Lower lobe of right lung (tissue), 2 donors: ENCODE measurements around the gene ASTL. TPM values are rescaled to one million over a fixed set of nuclear protein-coding genes. Genes with fewer than 3 reads are reported as not detected.
A peak's percentile ranks its signal among the peaks of the same experiment; 100 is the strongest.

Experiments
- ATAC-seq, 2 donors: fragments of 200-7000 bp; cut with Tn5 transposase; one replicate each; pipeline ENCODE4 v1.9.1; 2020 to 2022; ENCODE audit warnings: mild to moderate bottlenecking in 2 of 2, moderate library complexity in 2 of 2
- DNase-seq: peaks from one replicate; pipeline ENCODE4 v3.0.0-alpha.2; 2020
- H3K27ac ChIP-seq: fragments of 200-600 bp; one replicate; pipeline ENCODE4 v1.8.0; 2022
- H3K27me3 ChIP-seq: fragments of 200-600 bp; one replicate; pipeline ENCODE4 v1.8.0; 2022; ENCODE audit warnings: low read depth
- H3K36me3 ChIP-seq: fragments of 200-600 bp; one replicate; pipeline ENCODE4 v1.8.0; 2022; ENCODE audit warnings: mild to moderate bottlenecking
- H3K4me1 ChIP-seq: fragments of 200-600 bp; one replicate; pipeline ENCODE4 v1.8.0; 2022
- H3K4me3 ChIP-seq: fragments of 200-600 bp; one replicate; pipeline ENCODE4 v1.8.0; 2022; ENCODE audit warnings: mild to moderate bottlenecking
- H3K9me3 ChIP-seq: fragments of 200-600 bp; one replicate; pipeline ENCODE4 v1.8.0; 2022
- CTCF ChIP-seq: fragments of 200-600 bp; IDR thresholded peaks from one replicate; pipeline ENCODE4 v1.8.0; 2022; ENCODE audit warnings: antibody characterized with exemption, mild to moderate bottlenecking
- intact Hi-C: fragments of 100-400 bp; cut with DNase I; formaldehyde crosslinking; loops from one replicate; pipeline ENCODE4 v1.11.0; 2022
- total RNA-seq: library from RNA; stranded (reverse); fragmentation: NEBNext Ultra II Directional; extraction: Animal tissue kit (Norgen Biotek cat#: 25700); gene quantifications from one replicate; pipeline ENCODE4 v1.2.1, GENCODE V29; 2021
- donor health status: DM: no; HTN: yes; CAD: no; lungs with severe emphysema.

Gene ASTL
- total RNA-seq, 1 donor from 2014 or later = not detected

GRCh38 chr2:96092951-96093350, 45.4 kb downstream of the ASTL start:
- no peak for TF ChIP-seq CTCF
- Histone ChIP-seq H3K27ac (no peak overlapping the region), H3K9me3 (no peaks in the 10 kb centered on the region), H3K27me3 (peaks cover 6% of the 10 kb centered on the region), H3K4me3 (no peak overlapping the region), H3K4me1 (no peaks in the 10 kb centered on the region), H3K36me3 (no peaks in the 10 kb centered on the region)
- ATAC-seq (no peak), DNase-seq (peak; percentile 22)
- intact Hi-C loops = no loop called here

GRCh38 chr2:96092573-96092877, 45.8 kb downstream of the ASTL start:
- no peaks in the 10 kb centered on the region for H3K36me3 ChIP-seq
- H3K27me3 ChIP-seq = peaks cover 6% of the 10 kb centered on the region
- ATAC-seq = no peak
- H3K4me1 ChIP-seq = no peaks in the 10 kb centered on the region
- intact Hi-C loops = no loop called here
- H3K27ac ChIP-seq = no peak overlapping the region
- no peak for TF ChIP-seq CTCF
- H3K9me3 ChIP-seq = no peaks in the 10 kb centered on the region
- H3K4me3 ChIP-seq = no peak overlapping the region
- peak; percentile 31 for DNase-seq

- TF ChIP-seq CTCF = no peak
- intact Hi-C loops = no loop called here
- Histone ChIP-seq H3K4me3 (no peak overlapping the region), H3K27me3 (peaks cover 6% of the 10 kb centered on the region), H3K4me1 (no peaks in the 10 kb centered on the region), H3K9me3 (no peaks in the 10 kb centered on the region), H3K27ac (no peak overlapping the region), H3K36me3 (no peaks in the 10 kb centered on the region)
- ATAC-seq = no peak
- peak; percentile 31 for DNase-seq
These were observed 46.4 kb downstream of the ASTL start for GRCh38 chr2:96091711-96092572.

DNA sequence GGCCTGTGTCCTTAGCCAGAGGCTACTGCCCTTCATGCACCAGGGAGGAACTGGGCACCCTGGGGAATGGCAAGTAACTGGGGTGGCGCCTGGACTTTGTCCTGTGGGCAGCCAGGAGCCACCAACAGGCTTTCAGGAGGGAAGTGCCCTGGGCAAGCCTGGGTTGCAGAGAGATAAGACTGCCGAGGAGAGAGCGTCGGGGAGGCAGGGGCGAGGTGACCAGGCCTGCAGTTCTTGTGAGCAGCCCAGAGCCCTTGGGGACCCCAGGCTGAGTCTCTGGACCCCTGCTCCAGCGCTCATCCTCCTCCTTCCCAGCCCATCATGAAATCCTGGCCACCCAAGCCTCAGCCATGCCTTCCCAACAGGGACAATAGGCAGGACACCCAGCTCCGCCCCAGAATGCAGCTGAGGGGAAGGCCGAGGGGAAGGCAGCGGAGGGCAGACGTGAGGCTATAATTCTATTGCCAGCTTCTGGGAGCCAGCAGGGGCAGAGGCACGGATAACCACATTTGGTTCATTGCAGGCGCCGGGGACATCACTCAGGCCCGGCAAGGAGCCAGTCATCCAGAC, 47.1 kb downstream of the ASTL start:
- Histone ChIP-seq H3K9me3 (no peaks in the 10 kb centered on the region), H3K27me3 (peaks cover 6% of the 10 kb centered on the region), H3K36me3 (no peaks in the 10 kb centered on the region), H3K4me1 (no peaks in the 10 kb centered on the region), H3K4me3 (no peak overlapping the region), H3K27ac (no peak overlapping the region)
- ATAC-seq (no peak), DNase-seq (peak; percentile 17)
- TF ChIP-seq CTCF = no peak
- intact Hi-C loops = no loop called here

- H3K4me1 ChIP-seq = no peaks in the 10 kb centered on the region
- DNase-seq (peak; percentile 13), ATAC-seq (no peak)
- intact Hi-C loops = no loop called here
- no peak overlapping the region for H3K4me3 ChIP-seq
- TF ChIP-seq CTCF = no peak
- no peaks in the 10 kb centered on the region for H3K9me3 ChIP-seq
- no peak overlapping the region for H3K27ac ChIP-seq
- no peaks in the 10 kb centered on the region for H3K36me3 ChIP-seq
- H3K27me3 ChIP-seq = peaks cover 6% of the 10 kb centered on the region
These were observed 47.9 kb downstream of the ASTL start for GRCh38 chr2:96090196-96090926.
